G401 (cell line): ENCODE measurements around the gene ACO2. TPM values are rescaled to one million over a fixed set of nuclear protein-coding genes. Genes with fewer than 3 reads are reported as not detected.
A peak's percentile ranks its signal among the peaks of the same experiment; 100 is the strongest.

Experiments used
- DNase-seq: peaks from one replicate; pipeline ENCODE4 v3.0.0-alpha.2; 2015; ENCODE audit warnings: low spot score
- in situ Hi-C: cut with HindIII; loops from 2 replicates; pipeline ENCODE4 v1.10.0; 2016; ENCODE audit warnings: low sequenced_read_pairs, mixed read lengths
- total RNA-seq: library from RNA; depleted of rRNA; stranded (reverse); fragments of >200 nt; shearing (Covaris generic); gene quantifications from 2 replicates; pipeline ENCODE4 v1.2.3, GENCODE V29; 2014

The ACO2 gene
- total RNA-seq, 1 experiment from 2014 or later: 184 TPM

DNA sequence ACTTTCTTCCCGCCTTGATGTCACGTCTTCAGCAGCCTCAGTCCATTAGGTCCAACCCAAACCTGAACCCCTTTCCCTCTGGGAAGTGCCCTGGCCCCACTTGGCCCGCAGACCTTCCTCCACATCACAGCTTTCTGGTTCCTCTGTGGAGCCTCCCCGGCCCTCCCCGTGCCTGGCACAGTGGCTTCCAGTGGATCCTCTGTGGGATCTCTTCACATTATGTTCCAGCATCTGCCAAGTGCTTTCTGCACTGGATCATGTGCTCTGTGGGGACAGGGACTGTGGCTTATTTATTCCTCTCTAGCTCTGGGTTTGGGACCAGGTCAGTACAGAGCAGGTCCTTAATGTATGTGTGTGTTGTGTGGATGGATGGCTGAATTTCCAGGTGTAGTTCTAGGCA, 44.5 kb downstream of the ACO2 start:
- in situ Hi-C loops: no loop called here

DNA sequence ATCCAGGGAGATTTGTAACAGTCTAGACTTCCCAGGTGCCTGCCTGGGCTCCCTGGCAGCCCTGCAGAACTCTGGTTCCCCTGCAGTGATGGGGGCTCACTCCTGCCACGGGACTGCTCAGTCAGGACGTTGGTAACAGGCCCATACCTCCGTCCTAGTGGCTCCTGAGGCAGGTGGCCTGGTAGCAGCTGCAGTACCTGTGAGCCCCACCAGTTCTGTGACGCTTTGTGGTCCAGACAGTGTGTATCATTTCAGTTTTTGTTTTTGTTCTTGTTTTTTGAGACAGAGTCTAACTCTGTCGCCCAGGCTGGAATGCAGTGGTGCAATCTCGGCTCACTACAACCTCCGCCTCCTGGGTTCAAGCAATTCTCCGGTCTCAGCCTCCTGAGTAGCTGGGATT, 47.5 kb downstream of the ACO2 start:
- in situ Hi-C loops: no loop called here
- DNase-seq: no peak

More for the DNA sequence above, 44.5 kb downstream of the ACO2 start:
- peak; percentile 68 for DNase-seq

DNA sequence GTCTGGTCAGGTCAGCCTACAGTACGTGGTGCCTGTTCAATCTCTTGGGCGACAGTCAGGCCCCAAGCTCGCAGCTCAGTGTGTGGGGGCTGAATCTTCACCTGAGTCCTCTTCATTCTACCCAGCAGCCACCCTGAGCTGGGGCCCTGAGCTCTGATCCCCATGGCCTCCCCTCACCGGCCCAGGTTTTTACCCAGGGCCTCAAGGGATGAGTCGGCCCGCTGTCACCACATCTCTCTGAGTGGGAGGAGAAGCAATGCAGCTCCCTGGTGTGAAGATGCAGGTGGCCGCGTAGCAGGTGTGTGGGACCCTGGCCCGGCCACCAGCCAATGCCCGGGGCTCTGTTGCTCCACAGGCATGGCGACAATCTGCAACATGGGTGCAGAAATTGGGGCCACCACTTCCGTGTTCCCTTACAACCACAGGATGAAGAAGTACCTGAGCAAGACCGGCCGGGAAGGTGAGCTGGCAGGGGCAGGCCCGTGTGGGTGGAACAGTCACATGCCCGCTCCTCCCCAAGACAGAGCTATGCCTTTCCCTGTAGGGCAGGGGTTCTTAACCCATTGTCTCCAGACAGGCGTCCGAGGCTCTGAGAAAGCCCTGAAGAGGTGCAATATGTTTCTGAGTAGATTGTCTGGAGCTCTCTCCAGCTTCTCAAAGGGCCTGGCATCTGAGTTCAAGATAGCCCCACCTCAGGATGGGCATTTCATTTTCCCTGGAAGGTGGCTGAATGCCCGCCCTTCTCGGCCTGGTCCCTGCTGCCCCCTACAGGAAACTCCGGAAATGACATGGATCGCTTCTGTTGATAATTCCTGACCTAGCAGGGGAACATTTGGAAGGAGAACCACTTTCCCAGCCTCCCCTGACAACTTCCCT, 48.5 kb downstream of the ACO2 start:
- in situ Hi-C loops: no loop called here

DNA sequence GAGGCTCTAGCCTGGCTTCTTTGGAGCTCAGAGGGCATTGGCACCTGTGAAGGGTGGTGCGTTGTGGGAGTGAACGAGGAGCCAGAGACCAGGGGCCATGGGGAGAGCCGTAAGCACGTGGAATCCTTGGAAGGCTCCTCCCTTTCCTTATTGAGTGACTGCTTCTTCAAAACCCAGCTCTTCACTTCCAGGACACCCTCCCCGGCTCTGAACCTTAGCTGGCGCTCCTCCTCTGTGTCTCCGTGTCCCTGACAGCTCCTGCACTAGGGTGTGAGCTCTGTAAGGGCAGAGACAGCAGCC, 49.1 kb downstream of the ACO2 start:
- DNase-seq: no peak
- in situ Hi-C loops: no loop called here

More for the DNA sequence above, 48.5 kb downstream of the ACO2 start:
- DNase-seq: peak; percentile 90

DNA sequence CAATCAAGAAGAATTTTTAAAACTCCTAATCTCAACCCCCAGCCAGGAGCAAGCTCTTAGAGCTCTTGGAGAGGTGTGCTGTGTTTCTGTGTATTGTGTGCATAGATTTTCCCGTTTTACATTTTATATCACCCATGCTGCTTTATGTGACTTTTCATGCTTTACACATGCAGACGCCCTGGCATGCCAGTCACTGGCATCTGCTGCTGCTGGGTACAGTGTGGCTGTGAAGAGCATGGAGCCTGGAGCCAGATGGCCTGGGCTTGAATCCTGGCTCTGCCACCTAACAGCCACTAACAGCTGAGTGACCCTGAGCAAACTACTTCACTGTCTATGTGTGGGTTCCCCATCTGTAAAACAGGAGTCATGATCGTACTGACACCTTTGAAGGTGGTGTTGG, 52.2 kb downstream of the ACO2 start:
- DNase-seq: no peak

DNA sequence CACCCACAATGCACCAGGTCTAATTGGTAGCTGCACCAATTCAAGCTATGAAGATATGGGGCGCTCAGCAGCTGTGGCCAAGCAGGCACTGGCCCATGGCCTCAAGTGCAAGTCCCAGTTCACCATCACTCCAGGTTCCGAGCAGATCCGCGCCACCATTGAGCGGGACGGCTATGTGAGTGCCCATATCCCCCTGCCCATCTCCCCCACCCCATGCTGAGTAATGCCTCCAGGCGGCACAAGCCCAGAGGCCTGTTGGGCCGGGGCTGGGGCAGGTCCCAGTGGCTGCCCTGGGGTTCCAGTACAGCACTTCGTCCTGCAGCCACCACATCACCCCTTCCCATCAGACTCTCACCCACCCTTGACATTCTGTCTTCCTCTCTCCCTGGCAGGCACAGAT, 53.9 kb downstream of the ACO2 start:
- DNase-seq: no peak
- in situ Hi-C loops: no loop called here

More for the DNA sequence above, 52.2 kb downstream of the ACO2 start:
- in situ Hi-C loops: no loop called here

DNA sequence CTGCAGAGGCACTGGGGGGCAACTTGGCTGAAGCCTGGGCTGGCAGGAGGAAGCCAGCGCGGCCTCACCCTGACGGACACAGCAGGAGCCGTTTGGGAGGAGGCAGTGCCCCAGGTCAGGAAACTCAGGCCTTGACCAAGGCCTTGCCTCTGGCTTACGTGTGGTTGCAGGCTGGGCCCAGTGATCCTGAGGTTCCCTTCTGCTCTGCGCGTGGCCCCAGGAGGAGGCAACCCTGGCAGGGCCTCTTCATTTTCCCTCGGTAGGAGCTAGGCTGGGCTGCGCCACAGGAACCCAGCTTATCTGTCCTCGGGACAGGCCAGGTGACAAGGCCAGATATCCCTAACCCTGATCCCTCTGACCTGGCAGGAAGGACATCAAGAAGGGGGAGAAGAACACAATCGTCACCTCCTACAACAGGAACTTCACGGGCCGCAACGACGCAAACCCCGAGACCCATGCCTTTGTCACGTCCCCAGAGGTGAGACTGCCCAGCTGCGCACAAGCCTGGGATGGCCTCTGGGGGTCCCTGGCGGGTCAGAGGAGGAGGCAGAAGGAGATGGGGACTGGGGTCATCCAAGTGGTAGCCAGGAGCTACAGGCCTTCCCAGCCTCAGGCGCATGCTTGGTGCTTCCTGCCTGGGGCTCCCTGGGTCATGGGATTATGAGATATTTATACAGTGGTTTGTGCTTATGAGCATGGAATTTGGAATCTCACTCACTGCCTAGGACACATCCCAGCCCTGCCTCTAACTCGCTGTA, 54.7 kb downstream of the ACO2 start:
- in situ Hi-C loops: no loop called here
- DNase-seq: no peak

DNA sequence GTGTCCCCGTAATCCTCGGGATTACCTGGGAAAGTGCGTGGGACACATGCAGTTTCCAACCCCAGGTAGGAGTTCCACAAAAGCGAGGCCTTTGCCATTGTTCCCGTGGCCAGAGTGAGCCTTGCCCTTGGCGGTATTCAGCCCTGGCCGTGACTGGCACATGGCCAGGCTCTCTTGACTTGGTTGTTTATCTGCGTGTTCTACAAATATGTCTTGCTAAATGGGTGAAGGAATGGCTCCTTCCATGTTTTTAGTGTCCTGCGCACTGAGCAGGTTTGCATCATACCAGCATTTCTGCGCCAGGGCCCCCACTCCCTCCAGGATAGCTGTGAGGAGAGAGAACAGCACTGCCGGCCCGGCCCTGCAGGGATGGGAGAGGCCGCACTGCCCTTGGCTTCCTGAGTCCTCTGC, 55.3 kb downstream of the ACO2 start:
- in situ Hi-C loops: no loop called here
- peak; percentile 73 for DNase-seq

DNA sequence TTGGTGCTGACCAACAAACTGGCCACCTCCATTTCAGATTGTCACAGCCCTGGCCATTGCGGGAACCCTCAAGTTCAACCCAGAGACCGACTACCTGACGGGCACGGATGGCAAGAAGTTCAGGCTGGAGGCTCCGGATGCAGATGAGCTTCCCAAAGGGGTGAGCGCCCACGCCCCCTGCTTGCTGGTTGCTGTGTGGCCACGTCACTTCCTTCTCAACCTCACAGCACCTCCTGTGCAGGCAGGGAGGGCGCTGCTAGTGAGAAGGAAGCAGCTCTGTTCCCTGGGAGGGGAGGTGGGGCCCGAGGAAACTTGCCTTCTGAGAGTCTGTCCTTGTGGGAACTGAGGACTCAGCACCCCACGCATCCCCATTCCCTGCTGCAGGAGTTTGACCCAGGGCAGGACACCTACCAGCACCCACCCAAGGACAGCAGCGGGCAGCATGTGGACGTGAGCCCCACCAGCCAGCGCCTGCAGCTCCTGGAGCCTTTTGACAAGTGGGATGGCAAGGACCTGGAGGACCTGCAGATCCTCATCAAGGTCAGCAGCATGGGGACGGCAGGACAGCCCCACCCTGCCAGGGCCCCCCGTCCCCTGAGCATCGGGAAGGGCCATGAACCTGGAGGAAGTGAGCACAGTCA, 56.0 kb downstream of the ACO2 start:
- in situ Hi-C loops: no loop called here

DNA sequence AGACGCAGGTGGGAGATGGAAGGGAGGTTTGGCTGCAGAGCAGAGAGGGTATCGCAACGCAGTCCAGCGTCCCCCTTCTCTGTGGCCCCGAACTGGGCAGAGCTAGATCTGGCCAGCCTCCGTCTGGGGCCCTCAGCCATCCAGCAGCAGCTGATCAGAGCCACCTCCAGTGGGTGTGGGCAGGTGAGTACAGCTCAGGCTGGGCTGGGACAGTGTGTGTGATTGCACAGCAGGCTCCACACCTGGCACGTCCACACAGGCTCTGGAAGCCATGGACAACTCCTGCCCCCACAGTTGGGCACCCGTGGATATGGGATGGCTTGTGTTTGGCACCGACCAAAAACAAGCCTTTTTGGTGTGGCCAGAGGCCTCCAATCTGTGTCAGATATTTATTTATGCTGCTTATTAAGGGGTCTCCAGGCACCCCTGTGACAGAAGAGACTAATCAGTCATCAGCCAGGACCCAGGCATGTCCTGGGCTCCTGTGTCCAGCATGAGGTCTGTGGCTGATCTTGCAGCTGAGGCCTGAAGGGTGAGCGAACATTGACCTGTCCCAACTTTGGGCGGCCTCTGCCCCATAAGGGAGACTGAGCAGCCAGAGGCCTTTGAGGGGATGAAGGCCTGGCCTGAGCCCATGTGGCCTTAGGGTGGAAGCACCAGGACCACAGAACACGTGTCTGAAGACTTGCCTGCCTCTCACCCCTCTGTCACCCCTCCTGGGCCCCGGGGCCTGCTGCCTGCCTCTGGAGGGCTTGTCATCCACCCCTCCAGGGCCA, 56.7 kb downstream of the ACO2 start:
- in situ Hi-C loops: no loop called here

More for the DNA sequence above, 56.0 kb downstream of the ACO2 start:
- DNase-seq: no peak

DNA sequence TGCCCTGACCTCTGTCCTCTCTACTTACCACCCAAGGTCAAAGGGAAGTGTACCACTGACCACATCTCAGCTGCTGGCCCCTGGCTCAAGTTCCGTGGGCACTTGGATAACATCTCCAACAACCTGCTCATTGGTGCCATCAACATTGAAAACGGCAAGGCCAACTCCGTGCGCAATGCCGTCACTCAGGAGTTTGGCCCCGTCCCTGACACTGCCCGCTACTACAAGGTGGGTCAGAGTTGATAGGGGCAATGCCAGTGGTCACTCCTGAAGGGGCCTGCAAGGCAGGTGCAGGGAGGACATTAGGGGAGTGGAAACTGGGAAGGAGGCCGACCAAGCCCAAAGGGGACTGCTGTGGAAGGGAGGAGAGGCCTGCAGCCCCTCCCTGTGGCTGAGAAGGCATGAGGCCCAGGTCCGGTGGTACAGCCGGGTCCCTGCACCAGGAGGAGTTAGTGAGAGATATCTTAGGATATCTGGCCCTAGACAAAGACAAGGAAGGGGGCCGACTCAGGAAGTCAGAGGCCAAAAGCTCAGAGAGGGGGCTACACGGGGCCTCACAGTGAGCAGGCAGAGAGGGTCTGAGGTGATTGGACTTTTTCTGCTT, 57.4 kb downstream of the ACO2 start:
- in situ Hi-C loops: no loop called here
- no peak for DNase-seq

More for the DNA sequence above, 56.7 kb downstream of the ACO2 start:
- DNase-seq: no peak

DNA sequence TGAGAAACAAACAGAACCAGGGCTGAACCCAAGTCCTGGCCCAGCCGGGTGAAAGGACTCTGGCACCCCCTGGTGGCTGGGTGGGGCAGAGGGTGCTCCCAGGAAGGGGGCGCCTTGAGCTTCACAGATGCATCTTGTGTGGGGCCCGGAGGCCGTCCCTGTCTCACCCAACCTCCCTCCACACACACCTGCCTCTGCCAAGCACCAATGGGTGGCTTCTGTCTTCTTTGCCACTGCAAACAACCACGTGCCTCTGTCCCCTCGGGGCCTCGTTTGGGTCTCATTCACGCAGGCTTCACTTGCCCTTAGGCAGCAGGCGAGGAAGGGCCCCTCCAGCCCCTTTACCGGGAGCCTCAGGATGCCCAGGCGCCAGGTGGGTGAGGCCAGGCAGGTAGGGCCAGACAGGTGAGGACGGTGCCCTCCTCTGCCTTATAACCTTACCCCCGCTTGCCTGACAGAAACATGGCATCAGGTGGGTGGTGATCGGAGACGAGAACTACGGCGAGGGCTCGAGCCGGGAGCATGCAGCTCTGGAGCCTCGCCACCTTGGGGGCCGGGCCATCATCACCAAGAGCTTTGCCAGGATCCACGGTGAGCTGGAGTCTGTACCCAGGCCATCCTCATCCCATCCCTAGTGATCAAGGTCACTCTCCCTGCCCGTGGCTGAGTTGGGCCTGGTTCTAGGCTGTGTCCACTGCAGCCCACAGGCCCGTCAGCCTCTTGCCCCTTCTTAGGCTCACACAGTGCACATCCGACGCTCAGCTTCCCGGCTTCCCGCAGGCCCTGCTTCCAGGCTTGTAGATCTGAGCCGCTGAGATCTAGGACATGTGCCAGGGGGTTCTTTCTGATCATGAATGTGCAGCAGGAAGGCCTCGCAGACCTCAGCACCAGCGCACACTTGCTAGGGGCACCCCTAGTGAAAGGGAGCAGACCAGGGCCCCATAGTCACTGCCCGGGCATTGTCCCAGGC, 58.2 kb downstream of the ACO2 start:
- in situ Hi-C loops: no loop called here
- DNase-seq: peak; percentile 66

DNA sequence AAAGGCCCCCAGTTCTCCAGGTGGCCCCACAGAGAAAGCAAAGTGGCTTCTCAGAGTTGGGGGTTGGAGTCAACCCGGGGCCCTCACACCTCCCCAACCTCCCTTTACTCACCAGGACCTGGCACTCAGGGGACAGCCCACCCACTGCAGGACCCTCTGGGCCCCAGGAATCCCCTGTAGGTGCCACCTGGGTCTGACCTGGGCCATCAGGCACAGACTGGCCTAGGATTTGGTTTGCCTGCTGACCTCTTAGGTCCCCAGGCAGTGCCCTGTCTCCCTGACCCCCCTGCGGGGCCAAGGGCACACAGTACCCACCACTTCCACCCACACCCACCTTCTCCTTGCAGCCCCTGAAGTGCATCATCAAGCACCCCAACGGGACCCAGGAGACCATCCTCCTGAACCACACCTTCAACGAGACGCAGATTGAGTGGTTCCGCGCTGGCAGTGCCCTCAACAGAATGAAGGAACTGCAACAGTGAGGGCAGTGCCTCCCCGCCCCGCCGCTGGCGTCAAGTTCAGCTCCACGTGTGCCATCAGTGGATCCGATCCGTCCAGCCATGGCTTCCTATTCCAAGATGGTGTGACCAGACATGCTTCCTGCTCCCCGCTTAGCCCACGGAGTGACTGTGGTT, 59.3 kb downstream of the ACO2 start:
- in situ Hi-C loops: no loop called here
- no peak for DNase-seq

DNA sequence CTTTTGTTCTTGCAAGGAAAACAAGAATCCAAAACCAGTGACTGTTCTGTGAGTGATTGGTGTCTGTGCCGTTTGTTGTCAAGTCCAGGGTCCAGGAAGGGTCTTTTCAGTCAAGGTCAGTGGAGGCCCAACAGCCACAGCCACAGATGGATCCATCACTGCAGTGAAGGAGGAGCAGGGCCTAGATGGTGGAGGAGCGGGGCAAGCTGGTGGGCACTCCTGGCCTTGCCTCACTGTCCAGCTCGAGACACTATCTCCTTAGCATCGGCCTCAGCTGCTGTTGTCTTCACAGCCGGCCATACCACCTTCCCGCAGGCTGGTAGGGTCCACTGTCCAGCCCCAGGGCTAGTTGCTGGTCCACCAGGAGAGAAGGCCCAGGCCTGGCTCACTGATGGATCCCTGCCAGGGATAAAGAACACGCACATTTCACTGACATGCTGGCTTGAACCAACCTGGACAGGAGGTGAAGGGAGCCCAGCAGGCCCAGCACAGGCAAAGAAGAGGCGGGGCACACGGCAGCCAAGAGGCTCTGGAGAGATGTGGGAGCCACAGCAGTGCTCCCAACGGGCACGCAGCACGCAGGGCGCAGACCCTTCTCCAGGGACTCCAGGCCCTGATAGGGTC, 60.1 kb downstream of the ACO2 start:
- in situ Hi-C loops: no loop called here
- peak; percentile 78 for DNase-seq

DNA sequence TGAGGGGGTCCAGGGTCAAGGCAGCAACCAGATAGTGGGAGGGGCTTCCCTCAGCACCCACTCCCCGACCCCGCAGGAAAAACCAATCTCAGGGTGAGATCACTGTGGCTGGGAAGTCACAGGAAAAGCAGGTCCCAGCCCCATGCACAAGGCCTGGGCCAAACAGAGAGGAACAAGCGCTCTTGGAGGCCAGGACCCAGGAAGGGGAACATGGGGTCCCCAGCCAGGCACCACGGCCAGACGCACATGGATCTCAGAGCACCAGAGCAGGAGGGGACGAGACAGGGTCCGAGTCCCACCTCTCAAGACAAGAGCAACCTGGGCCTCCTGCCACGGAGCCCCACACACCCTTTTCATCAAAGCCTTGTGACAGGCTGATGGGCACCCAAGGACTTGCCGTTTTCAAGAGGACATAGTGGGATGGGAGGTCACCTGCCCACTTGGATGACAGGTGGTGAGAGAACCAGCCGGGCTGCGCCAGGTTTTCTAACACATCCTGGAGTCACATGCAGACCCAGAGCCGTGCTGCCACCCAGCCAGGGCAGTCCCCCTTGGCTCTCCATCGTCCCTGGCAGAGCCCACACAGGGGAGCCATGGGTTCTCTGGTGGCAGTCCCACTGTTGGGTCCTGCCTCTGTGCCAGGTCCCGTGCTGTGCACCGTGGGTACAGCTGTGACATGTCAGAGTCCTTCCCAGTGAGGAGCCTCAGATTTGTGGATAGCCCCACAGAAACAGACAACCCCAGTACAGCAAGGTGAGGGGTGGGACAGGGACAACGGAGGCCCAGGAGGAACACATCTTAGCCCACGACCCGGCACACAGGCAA, 62.2 kb downstream of the ACO2 start:
- peak; percentile 48 for DNase-seq
- in situ Hi-C loops: no loop called here
